Esophagus muscularis mucosa (tissue), 4 donors: ENCODE data around the gene HIBADH. TPM values are rescaled to one million over a fixed set of nuclear protein-coding genes. Genes with fewer than 3 reads are reported as not detected.

Experiments
- DNase-seq: peaks from one replicate; pipeline ENCODE4 v3.0.0-alpha.2; 2017; ENCODE audit errors: extremely low spot score
- H3K27ac ChIP-seq, 4 donors: fragments of 200-600 bp; sonication (generic); replicated peaks in 1 of 4; 1 replicate in 3 of 4; 2 replicates in 1 of 4; pipeline ENCODE4 v1.5.1; 2016 to 2019; ENCODE audit warnings: mild to moderate bottlenecking in 1 of 4
- H3K27me3 ChIP-seq, 4 donors: fragments of 200-600 bp; sonication (generic); one replicate each; pipeline versions ENCODE4 v1.5.1 to v1.6.0; 2016 to 2019
- H3K36me3 ChIP-seq, 4 donors: fragments of 200-600 bp; sonication (generic); one replicate each; pipeline ENCODE4 v1.5.1; 2016 to 2019
- H3K4me1 ChIP-seq, 4 donors: fragments of 200-600 bp; sonication (generic); one replicate each; pipeline ENCODE4 v1.5.1; 2016 to 2019
- H3K4me3 ChIP-seq, 4 donors: fragments of 200-600 bp; sonication (generic); 1 replicate in 2 of 4; 2 replicates in 2 of 4; pipeline ENCODE4 v1.5.1; 2016 to 2019; ENCODE audit warnings: mild to moderate bottlenecking in 4 of 4, moderate library complexity in 1 of 4
- H3K9me3 ChIP-seq, 4 donors: fragments of 200-600 bp; sonication (generic); 1 replicate in 3 of 4; 2 replicates in 1 of 4; pipeline ENCODE4 v1.5.1; 2016 to 2019
- CTCF ChIP-seq, 3 experiments: fragments of 200-600 bp in 2 of 3; fragments of 450-650 bp in 1 of 3; sonication (generic) in 2 of 3; IDR thresholded peaks; one replicate each; pipeline ENCODE4 v1.5.1; 2017 to 2019; ENCODE audit warnings: antibody characterized with exemption in 3 of 3, mild to moderate bottlenecking in 2 of 3, moderate library complexity in 1 of 3
- EP300 ChIP-seq: sonication (generic); formaldehyde crosslinking; IDR thresholded peaks from one replicate; pipeline ENCODE4 v1.6.1; 2017; ENCODE audit warnings: antibody characterized with exemption
- POLR2A ChIP-seq: fragments of 450-650 bp; IDR thresholded peaks from one replicate; pipeline ENCODE4 v1.6.1; 2017; ENCODE audit warnings: antibody characterized with exemption, moderate library complexity, mild to moderate bottlenecking, low read depth
- POLR2AphosphoS5 ChIP-seq, 2 donors: sonication (generic); formaldehyde crosslinking; IDR thresholded peaks; one replicate each; pipeline ENCODE4 v1.6.1; 2017; ENCODE audit warnings: antibody characterized with exemption in 2 of 2
- WGBS: methylation state at CpG from one replicate; pipeline ENCODE4 v1.1.5; 2018; 5-methylcytosine and 5-hydroxymethylcytosine counted together
- intact Hi-C: fragments of 100-400 bp; cut with DNase I; formaldehyde crosslinking; loops from one replicate; pipeline ENCODE4 v1.15.1; 2023
- total RNA-seq, 4 donors: library from RNA; depleted of rRNA; stranded (reverse); fragments of >200 nt; gene quantifications; one replicate each; pipeline versions ENCODE4 v1.1.0 to v1.2.1, GENCODE V29; 2016

HIBADH gene
- total RNA-seq, 4 donors from 2014 or later, result 45.4 to 66.0 (median 52.3) TPM

- peaks cover 0 to 17% (median 8%) of the 10 kb centered on the region in 4 donors for H3K9me3 ChIP-seq
- peaks cover 0 to 12% (median 0%) of the 10 kb centered on the region in 4 donors for H3K27me3 ChIP-seq
- no peaks in the 10 kb centered on the region for H3K4me1 ChIP-seq
- H3K27ac ChIP-seq, result no peak overlapping the region
- no peak for DNase-seq
- no peak overlapping the region for H3K4me3 ChIP-seq
- 95% methylated on average over 14 of the region's 21 CpGs for WGBS
- intact Hi-C loops, result no loop called here
- no peaks in the 10 kb centered on the region for H3K36me3 ChIP-seq
- TF ChIP-seq EP300, result no peak
- TF ChIP-seq CTCF (IDR thresholded peaks at IDR 0.05), result no peak
- no peak for TF ChIP-seq POLR2A
- no peak for TF ChIP-seq POLR2AphosphoS5 (IDR thresholded peaks at IDR 0.05)
These were observed 171.1 kb downstream of the HIBADH start for GRCh38 chr7:27491534-27491933.

- no peak for DNase-seq
- TF ChIP-seq POLR2AphosphoS5 (IDR thresholded peaks at IDR 0.05), result no peak
- TF ChIP-seq CTCF (IDR thresholded peaks at IDR 0.05), result no peak
- no peak for TF ChIP-seq POLR2A
- TF ChIP-seq EP300, result no peak
- no peaks in the 10 kb centered on the region for H3K4me1 ChIP-seq
- intact Hi-C loops, result no loop called here
- H3K27ac ChIP-seq, result no peak overlapping the region
- H3K36me3 ChIP-seq, result no peaks in the 10 kb centered on the region
- 83% methylated on average over 8 of the region's 8 CpGs for WGBS
- peaks cover 0 to 17% (median 7%) of the 10 kb centered on the region in 4 donors for H3K9me3 ChIP-seq
- peaks cover 0 to 12% (median 0%) of the 10 kb centered on the region in 4 donors for H3K27me3 ChIP-seq
- no peak overlapping the region for H3K4me3 ChIP-seq
These were observed 175.2 kb downstream of the HIBADH start for GRCh38 chr7:27487509-27487908.

GRCh38 chr7:27484451-27484850 is 178.2 kb downstream of the HIBADH start:
- TF ChIP-seq EP300, result no peak
- TF ChIP-seq POLR2A, result no peak
- no peak for TF ChIP-seq CTCF (IDR thresholded peaks at IDR 0.05)
- no peak for TF ChIP-seq POLR2AphosphoS5 (IDR thresholded peaks at IDR 0.05)
- H3K27ac ChIP-seq, result no peak overlapping the region
- intact Hi-C loops, result no loop called here
- 93% methylated on average over 2 of the region's 2 CpGs for WGBS
- peaks cover 0 to 5% (median 0%) of the 10 kb centered on the region in 4 donors for H3K27me3 ChIP-seq
- no peaks in the 10 kb centered on the region for H3K36me3 ChIP-seq
- no peaks in the 10 kb centered on the region for H3K4me1 ChIP-seq
- H3K4me3 ChIP-seq, result no peak overlapping the region
- no peaks in the 10 kb centered on the region for H3K9me3 ChIP-seq
- no peak for DNase-seq

- H3K36me3 ChIP-seq, result no peaks in the 10 kb centered on the region
- no peaks in the 10 kb centered on the region for H3K9me3 ChIP-seq
- H3K27me3 ChIP-seq, result peaks cover 0 to 3% (median 0%) of the 10 kb centered on the region in 4 donors
- no peaks in the 10 kb centered on the region for H3K4me1 ChIP-seq
- DNase-seq, result no peak
- TF ChIP-seq POLR2A (no peak), CTCF (IDR thresholded peaks at IDR 0.05) (no peak), EP300 (no peak), POLR2AphosphoS5 (IDR thresholded peaks at IDR 0.05) (no peak)
- intact Hi-C loops, result no loop called here
- WGBS, result 89% methylated on average over 1 of the region's 1 CpG
- no peak overlapping the region for H3K27ac ChIP-seq
- H3K4me3 ChIP-seq, result no peak overlapping the region
These were observed 180.5 kb downstream of the HIBADH start for GRCh38 chr7:27482219-27482618.

- no peak for DNase-seq
- Histone ChIP-seq H3K4me1 (no peaks in the 10 kb centered on the region), H3K27ac (no peak overlapping the region), H3K4me3 (no peak overlapping the region), H3K36me3 (no peaks in the 10 kb centered on the region), H3K9me3 (no peaks in the 10 kb centered on the region), H3K27me3 (no peaks in the 10 kb centered on the region)
- TF ChIP-seq CTCF (IDR thresholded peaks at IDR 0.05) (no peak), EP300 (no peak)
- intact Hi-C loops, result no loop called here
These were observed 184.1 kb downstream of the HIBADH start for GRCh38 chr7:27478556-27478955.
